HepG2 (cell line): ENCODE measurements around the gene DSCAML1. TPM values are rescaled to one million over a fixed set of nuclear protein-coding genes. Genes with fewer than 3 reads are reported as not detected.

Experiments
- ATAC-seq: fragments of 200-7000 bp; cut with Tn5 transposase; 3 replicates; pipeline ENCODE4 v1.9.1; 2020; ENCODE audit warnings: mild to moderate bottlenecking, moderate library complexity
- BruUV-seq: library from RNA; stranded (reverse); fragments of 400-500 nt; replicated peaks from 2 replicates; lab custom pipeline; 2021; lab: Mats Ljungman, UMichigan
- CTCF ChIA-PET: fragments of 300-600 bp; formaldehyde crosslinking; extraction: SDS; loops from one replicate; lab custom pipeline; 2021; ENCODE audit warnings: low total read pairs, inconsistent platforms, low intra/inter-chr PET ratio; lab: Yijun Ruan, JAX
- POLR2A ChIA-PET: fragments of 350-600 bp; sonication (Branson Sonifier 250); formaldehyde crosslinking; loops from one replicate; lab custom pipeline; 2020; ENCODE audit warnings: antibody characterized with exemption, inconsistent platforms; lab: Yijun Ruan, JAX
- DNase-seq: peaks from one replicate; pipeline ENCODE4 v3.0.0-alpha.2; 2015; ENCODE audit warnings: low spot score
- FAIRE-seq: peaks from 3 replicates; lab custom pipeline; 2011; peaks lifted over from hg19 to GRCh38; lab: Jason Lieb, UNC
- H2AFZ ChIP-seq: one replicate; pipeline ENCODE4 v1.6.1; 2011; ENCODE audit warnings: low read length, inconsistent platforms
- H3K27ac ChIP-seq: fragments of 300-600 bp; 3 replicates; pipeline ENCODE4 v1.8.0; 2011; ENCODE audit warnings: mixed run types, mild to moderate bottlenecking, mixed read lengths, low read length, inconsistent platforms; ENCODE audit not compliant: insufficient read depth; ENCODE audit errors: extremely low read length
- H3K27me3 ChIP-seq, 2 experiments: fragments of 200-600 bp in 1 of 2; 2 replicates in 1 of 2; 3 replicates in 1 of 2; pipeline versions ENCODE4 v1.6.0 to v1.8.0; 2011; ENCODE audit warnings: low read length in 2 of 2, mild to moderate bottlenecking in 2 of 2, moderate library complexity in 2 of 2, inconsistent platforms in 1 of 2; ENCODE audit not compliant: insufficient read depth in 2 of 2, control insufficient read depth in 1 of 2
- H3K36me3 ChIP-seq, 2 experiments: fragments of 200-600 bp in 1 of 2; replicated peaks in 1 of 2; 2 replicates in 1 of 2; 3 replicates in 1 of 2; pipeline versions ENCODE4 v1.5.1 to v1.8.0; 2011; ENCODE audit warnings: low read length in 2 of 2, inconsistent platforms in 1 of 2; ENCODE audit not compliant: insufficient read depth in 2 of 2, control insufficient read depth in 1 of 2
- H3K4me1 ChIP-seq: 2 replicates; pipeline ENCODE4 v1.5.1; 2012; ENCODE audit warnings: low read length, inconsistent platforms; ENCODE audit not compliant: insufficient read depth
- H3K4me2 ChIP-seq: 2 replicates; pipeline ENCODE4 v1.6.0; 2011; ENCODE audit warnings: low read depth, low read length, inconsistent platforms
- H3K4me3 ChIP-seq, 3 experiments: fragments of 200-600 bp in 1 of 3; sonication (generic), shearing (Covaris generic) in 1 of 3; replicated peaks in 1 of 3; 2 replicates each; pipeline ENCODE4 v1.5.1; 2011 to 2016; ENCODE audit warnings: low read length in 3 of 3, inconsistent platforms in 2 of 3, low read depth in 2 of 3, mild to moderate bottlenecking in 2 of 3, control low read depth in 1 of 3, mixed read lengths in 1 of 3; ENCODE audit not compliant: insufficient read depth in 1 of 3
- H3K79me2 ChIP-seq: one replicate; pipeline ENCODE4 v1.6.1; 2011; ENCODE audit warnings: low read length, inconsistent platforms; ENCODE audit not compliant: insufficient read depth
- H3K9ac ChIP-seq: 2 replicates; pipeline ENCODE4 v1.6.0; 2011; ENCODE audit warnings: mild to moderate bottlenecking, low read depth, low read length, inconsistent platforms; ENCODE audit not compliant: insufficient read depth
- H3K9me3 ChIP-seq: 2 replicates; pipeline ENCODE4 v1.5.1; 2012; ENCODE audit warnings: mild to moderate bottlenecking, low read length
- H4K20me1 ChIP-seq: 2 replicates; pipeline ENCODE4 v1.6.0; 2011; ENCODE audit warnings: inconsistent platforms, mild to moderate bottlenecking, low read length, moderate library complexity; ENCODE audit not compliant: insufficient read depth
- ARNTL ChIP-seq: sonication (generic); formaldehyde crosslinking; IDR thresholded peaks from 2 replicates; pipeline ENCODE4 v1.4.0; 2020; ENCODE audit warnings: mild to moderate bottlenecking, missing genetic modification reagents
- CREBL2 ChIP-seq: sonication (generic); formaldehyde crosslinking; IDR thresholded peaks from 2 replicates; pipeline ENCODE4 v1.8.1; 2023; ENCODE audit warnings: missing genetic modification reagents, mild to moderate bottlenecking, borderline replicate concordance
- E2F2 ChIP-seq: sonication (generic); formaldehyde crosslinking; IDR thresholded peaks from 2 replicates; pipeline ENCODE4 v1.4.0; 2020; ENCODE audit warnings: missing genetic modification reagents, borderline replicate concordance
- LRRFIP1 ChIP-seq: sonication (generic); formaldehyde crosslinking; conservative IDR thresholded peaks from 2 replicates; pipeline ENCODE4 v1.4.0; 2020; ENCODE audit warnings: missing genetic modification reagents
- NCOA1 ChIP-seq: sonication (generic); formaldehyde crosslinking; IDR thresholded peaks from 2 replicates; pipeline ENCODE4 v1.9.0; 2021; ENCODE audit warnings: missing genetic modification reagents
- NCOR1 ChIP-seq: fragments of 200-600 bp; sonication (generic); IDR thresholded peaks from 2 replicates; pipeline ENCODE4 v1.7.0; 2017; ENCODE audit warnings: antibody characterized with exemption, low read length, borderline replicate concordance
- SIN3A ChIP-seq: IDR thresholded peaks from 2 replicates; pipeline ENCODE4 v1.6.1; 2011; ENCODE audit warnings: low read depth, mild to moderate bottlenecking, control low read depth, low read length, borderline replicate concordance
- SMC3 ChIP-seq: IDR thresholded peaks from 2 replicates; pipeline ENCODE4 v1.6.1; 2011; ENCODE audit warnings: low read length, improper control_type of control experiment
- SP1 ChIP-seq, 2 experiments: fragments of 450-650 bp in 1 of 2; sonication (generic) in 1 of 2; formaldehyde crosslinking in 1 of 2; IDR thresholded peaks; 2 replicates each; pipeline versions ENCODE4 v1.4.0 to v1.6.1; 2016 to 2020; ENCODE audit warnings: missing genetic modification reagents in 1 of 2
- SP5 ChIP-seq: IDR thresholded peaks from 2 replicates; pipeline ENCODE4 v1.6.1; 2016; ENCODE audit warnings: low read depth, borderline replicate concordance
- ZNF317 ChIP-seq: sonication (generic); formaldehyde crosslinking; IDR thresholded peaks from 2 replicates; pipeline ENCODE4 v1.5.0; 2020; ENCODE audit warnings: mild to moderate bottlenecking, missing genetic modification reagents
- ZNF546 ChIP-seq: sonication (generic); formaldehyde crosslinking; conservative IDR thresholded peaks from 2 replicates; pipeline ENCODE4 v1.8.1; 2023; ENCODE audit warnings: mild to moderate bottlenecking, missing genetic modification reagents
- ZNF629 ChIP-seq: sonication (generic); formaldehyde crosslinking; conservative IDR thresholded peaks from 2 replicates; pipeline ENCODE4 v1.5.0; 2020; ENCODE audit warnings: missing genetic modification reagents
- ZNF790 ChIP-seq: sonication (generic); formaldehyde crosslinking; IDR thresholded peaks from 2 replicates; pipeline ENCODE4 v1.8.0; 2022; ENCODE audit warnings: missing genetic modification reagents, mild to moderate bottlenecking, borderline replicate concordance
- WGBS: methylation state at CpG from one replicate; pipeline ENCODE4 v1.1.6; 2017; ENCODE audit warnings: low lambda C conversion rate; 5-methylcytosine and 5-hydroxymethylcytosine counted together
- in situ Hi-C: cut with HindIII; loops from 2 replicates; pipeline ENCODE4 v1.10.0; 2017; ENCODE audit warnings: low pct_unique_long_range_greater_than_20kb; ENCODE audit not compliant: extremely low pct_ligation_motif_present
- intact Hi-C: fragments of 100-400 bp; cut with micrococcal nuclease; formaldehyde crosslinking; loops from one replicate; pipeline ENCODE4 v1.10.0; 2022; ENCODE audit not compliant: unreplicated experiment
- polyA plus RNA-seq, 8 experiments: library from polyadenylated mRNA; depleted of rRNA in 3 of 8; stranded (reverse) in 7 of 8; unstranded in 1 of 8; fragments of >200 nt; fragmentation: Illumina TruSeq in 4 of 8; extraction: Trizol in 4 of 8; gene quantifications; 2 replicates each; pipeline versions ENCODE4 v1.2.1 to v1.2.3, GENCODE V29; 2011 to 2016; ENCODE audit warnings: low read depth in 4 of 8, missing spikeins in 1 of 8, mixed read lengths in 1 of 8; ENCODE audit not compliant: insufficient read depth in 1 of 8
- total RNA-seq, 5 experiments: library from RNA; depleted of rRNA; stranded (reverse); fragments of >200 nt; fragmentation: Illumina TruSeq; extraction: Trizol; gene quantifications; 2 replicates each; pipeline ENCODE4 v1.2.3, GENCODE V29; 2016; ENCODE audit warnings: low read depth in 1 of 5

Gene DSCAML1
- total and polyA plus RNA-seq, 2 of the 13 experiments (the other 11 are each of a cell fraction or from before 2014, with no cell fraction given), result 0.29 to 0.40 TPM

- H2AFZ ChIP-seq, result no peak overlapping the region
Measured at GRCh38 chr11:117808784-117809183, 11.8 kb upstream of the DSCAML1 start.

GRCh38 chr11:117807482-117808327 is 10.7 kb upstream of the DSCAML1 start:
- CTCF ChIA-PET, result interaction anchor here (2.1 to 3.8 kb wide), 4 partner anchors 10 to 364 kb away, joined by 6 to 42 read pairs (median 16); no protein-coding TSS in a partner anchor
- H3K9ac ChIP-seq, result no peak overlapping the region
- no peaks in the 10 kb centered on the region; a peak in 1 of 5 replicates for H3K27me3 ChIP-seq
- POLR2A ChIA-PET, result interaction anchor here (1.0 to 1.5 kb wide), 2 partner anchors 10 to 139 kb away, joined by 3 read pairs; no protein-coding TSS in a partner anchor
- ATAC-seq (peak; percentile 56), FAIRE-seq (peak; percentile 68), DNase-seq (no peak)
- H2AFZ ChIP-seq, result no peak overlapping the region
- H4K20me1 ChIP-seq, result no peaks in the 10 kb centered on the region
- H3K27ac ChIP-seq, result no peak overlapping the region
- H3K9me3 ChIP-seq, result no peaks in the 10 kb centered on the region
- WGBS, result 51% methylated on average over 20 of the region's 22 CpGs
- H3K4me2 ChIP-seq, result no peak overlapping the region
- in situ Hi-C loops, result loop anchor here (5.0 kb wide), 1 partner anchor 365 kb away; no protein-coding TSS in a partner anchor
- no peaks in the 10 kb centered on the region for H3K36me3 ChIP-seq
- H3K4me1 ChIP-seq, result no peaks in the 10 kb centered on the region
- no peak overlapping the region for H3K4me3 ChIP-seq
- intact Hi-C loops, result no loop called here
- no TSS peak for BruUV-seq
- no peaks in the 10 kb centered on the region for H3K79me2 ChIP-seq
- TF ChIP-seq ZNF546 (CRISPR knock-in tag) (no peak), SP1 (IDR thresholded peaks at IDR 0.05) (no peak), SP1 (CRISPR knock-in tag; IDR thresholded peaks at IDR 0.05) (no peak), ZNF317 (no peak), E2F2 (CRISPR knock-in tag) (no peak), LRRFIP1 (CRISPR knock-in tag) (no peak), SP5 (no peak), SIN3A (no peak), SMC3 (peak; percentile 67), ARNTL (CRISPR knock-in tag) (no peak), CREBL2 (CRISPR knock-in tag) (no peak), NCOR1 (no peak)

More at GRCh38 chr11:117808784-117809183, 11.8 kb upstream of the DSCAML1 start:
- TF ChIP-seq ZNF629 (CRISPR knock-in tag), result peak; percentile 64; the same call in 1 of the 2 replicates
- no peak for TF ChIP-seq NCOA1 (CRISPR knock-in tag)
- no peak for TF ChIP-seq ZNF790 (CRISPR knock-in tag)
- Histone ChIP-seq H3K79me2 (no peaks in the 10 kb centered on the region), H3K27ac (no peak overlapping the region), H3K27me3 (no peaks in the 10 kb centered on the region; a peak in 1 of 5 replicates), H3K4me2 (no peak overlapping the region), H3K9ac (no peak overlapping the region), H3K36me3 (no peaks in the 10 kb centered on the region), H4K20me1 (no peaks in the 10 kb centered on the region), H3K9me3 (no peaks in the 10 kb centered on the region), H3K4me3 (no peak overlapping the region), H3K4me1 (no peaks in the 10 kb centered on the region)
- DNase-seq (no peak), FAIRE-seq (no peak), ATAC-seq (no peak)
- 60% methylated on average over 12 of the region's 12 CpGs for WGBS
- in situ Hi-C loops (loop anchor here (5.0 kb wide), 1 partner anchor 366 kb away; no protein-coding TSS in a partner anchor), intact Hi-C loops (loop anchor here (1.0 kb wide), 1 partner anchor 382 kb away; no protein-coding TSS in a partner anchor)
- CTCF ChIA-PET, result interaction anchor here (2.1 to 3.8 kb wide), 3 partner anchors 9 to 365 kb away, joined by 6 to 42 read pairs (median 21); no protein-coding TSS in a partner anchor
- POLR2A ChIA-PET, result no interaction called here
- BruUV-seq, result no TSS peak
